Calu3 (cell line): ENCODE data around the gene SCUBE3. TPM values are rescaled to one million over a fixed set of nuclear protein-coding genes. Genes with fewer than 3 reads are reported as not detected.

Experiments used
- BruUV-seq: library from RNA; stranded (reverse); fragments of 400-500 nt; replicated peaks from 2 replicates; lab custom pipeline; 2021; lab: Mats Ljungman, UMichigan
- CTCF ChIA-PET: fragments of 300-600 bp; sonication (Branson Sonifier 250); formaldehyde crosslinking; loops from one replicate; lab custom pipeline; 2022; ENCODE audit warnings: antibody characterized with exemption; lab: Charles Lee
- DNase-seq: peaks from one replicate; pipeline ENCODE4 v3.0.0; 2022
- H3K27ac Mint-ChIP-seq: one replicate; pipeline ENCODE4 v1.8.0; 2022; ENCODE audit warnings: mixed read lengths; ENCODE audit not compliant: unreplicated experiment
- H3K27me3 Mint-ChIP-seq: one replicate; pipeline ENCODE4 v1.8.0; 2022; ENCODE audit warnings: mixed read lengths; ENCODE audit not compliant: unreplicated experiment
- H3K36me3 Mint-ChIP-seq: one replicate; pipeline ENCODE4 v1.8.0; 2022; ENCODE audit warnings: mild to moderate bottlenecking, moderate library complexity, mixed read lengths; ENCODE audit not compliant: insufficient read depth, unreplicated experiment
- H3K4me1 Mint-ChIP-seq: one replicate; pipeline ENCODE4 v1.8.0; 2022; ENCODE audit warnings: mild to moderate bottlenecking, low read depth, mixed read lengths; ENCODE audit not compliant: unreplicated experiment
- H3K4me3 Mint-ChIP-seq: one replicate; pipeline ENCODE4 v1.8.0; 2022; ENCODE audit warnings: mild to moderate bottlenecking, low read depth, moderate library complexity, mixed read lengths; ENCODE audit not compliant: unreplicated experiment
- H3K9me3 Mint-ChIP-seq: one replicate; pipeline ENCODE4 v1.8.0; 2022; ENCODE audit warnings: low read depth, mixed read lengths; ENCODE audit not compliant: unreplicated experiment
- CTCF ChIP-seq: fragments of 200-600 bp; IDR thresholded peaks from one replicate; pipeline ENCODE4 v1.8.0; 2022; ENCODE audit warnings: antibody characterized with exemption; ENCODE audit not compliant: unreplicated experiment
- intact Hi-C: fragments of 100-400 bp; cut with micrococcal nuclease; formaldehyde crosslinking; loops from one replicate; pipeline ENCODE4 v1.10.0; 2022; ENCODE audit not compliant: unreplicated experiment
- total RNA-seq: library from RNA; stranded (reverse); gene quantifications from 2 replicates; pipeline ENCODE4 v1.2.3, GENCODE V29; 2022

SCUBE3 gene
- total RNA-seq, 1 experiment from 2014 or later, result 0.47 TPM

- CTCF ChIA-PET, result no interaction called here
- Mint-ChIP-seq H3K27me3 (peaks cover 15% of the 10 kb centered on the region), H3K4me1 (peaks cover 39% of the 10 kb centered on the region)
These were observed 45.3 kb upstream of the SCUBE3 start for GRCh38 chr6:35168461-35168861.

GRCh38 chr6:35170166-35170565, 43.6 kb upstream of the SCUBE3 start:
- H3K27ac Mint-ChIP-seq, result no peak overlapping the region
- no peak for TF ChIP-seq CTCF
- H3K9me3 Mint-ChIP-seq, result peaks cover 5% of the 10 kb centered on the region
- CTCF ChIA-PET, result no interaction called here
- BruUV-seq, result no TSS peak
- intact Hi-C loops, result no loop called here
- H3K4me3 Mint-ChIP-seq, result no peak overlapping the region
- DNase-seq, result no peak
- peaks cover 32% of the 10 kb centered on the region for H3K4me1 Mint-ChIP-seq
- no peaks in the 10 kb centered on the region for H3K36me3 Mint-ChIP-seq
- H3K27me3 Mint-ChIP-seq, result peaks cover 15% of the 10 kb centered on the region

More at GRCh38 chr6:35168461-35168861, 45.3 kb upstream of the SCUBE3 start:
- intact Hi-C loops, result no loop called here
- Mint-ChIP-seq H3K4me3 (no peak overlapping the region), H3K27ac (no peak overlapping the region), H3K36me3 (no peaks in the 10 kb centered on the region), H3K9me3 (peaks cover 5% of the 10 kb centered on the region)
- DNase-seq, result no peak
- no TSS peak for BruUV-seq
- TF ChIP-seq CTCF, result no peak

GRCh38 chr6:35170891-35171290, 42.9 kb upstream of the SCUBE3 start:
- TF ChIP-seq CTCF, result no peak
- no peak for DNase-seq
- Mint-ChIP-seq H3K9me3 (peaks cover 5% of the 10 kb centered on the region), H3K4me1 (peaks cover 25% of the 10 kb centered on the region), H3K4me3 (no peak overlapping the region), H3K36me3 (no peaks in the 10 kb centered on the region), H3K27ac (no peak overlapping the region), H3K27me3 (peaks cover 15% of the 10 kb centered on the region)
- intact Hi-C loops, result no loop called here
- CTCF ChIA-PET, result no interaction called here
- no TSS peak for BruUV-seq

GRCh38 chr6:35173044-35173426, 40.7 kb upstream of the SCUBE3 start:
- Mint-ChIP-seq H3K27ac (no peak overlapping the region), H3K4me3 (no peak overlapping the region), H3K9me3 (peaks cover 5% of the 10 kb centered on the region), H3K36me3 (no peaks in the 10 kb centered on the region), H3K27me3 (peaks cover 15% of the 10 kb centered on the region), H3K4me1 (peaks cover 11% of the 10 kb centered on the region)
- intact Hi-C loops, result no loop called here
- no TSS peak for BruUV-seq
- no peak for TF ChIP-seq CTCF
- no peak for DNase-seq
- CTCF ChIA-PET, result interaction anchor here (1.5 kb wide), 1 partner anchor 32 kb away, joined by 4 read pairs; no protein-coding TSS in a partner anchor
